PC-9 (cell line): ENCODE measurements around the gene CFAP20DC.

Experiments used
- CTCF ChIP-seq: fragments of 200-600 bp; sonication (generic); conservative IDR thresholded peaks from 2 replicates; pipeline ENCODE4 v1.6.1; 2017; ENCODE audit warnings: mixed run types, antibody characterized with exemption, mild to moderate bottlenecking, moderate library complexity
- EZH2 ChIP-seq: fragments of 200-600 bp; sonication (generic); IDR thresholded peaks from 2 replicates; pipeline ENCODE4 v1.8.0; 2017; ENCODE audit warnings: antibody characterized with exemption, low read depth

- TF ChIP-seq CTCF = no peak
- TF ChIP-seq EZH2 = no peak
These were observed 318.2 kb downstream of the CFAP20DC start for GRCh38 chr3:58731673-58732072.
